Activated effector memory CD4-positive, alpha-beta T cell treated with anti-CD3 and anti-CD28 coated beads, Interleukin-2, amount 50 U/mL, for 16 hours (primary cell): Measurements from ENCODE around the gene MAGED1.

Source experiments
- DNase-seq: peaks from one replicate; pipeline ENCODE4 v3.0.0-alpha.2; 2020

MAGED1 gene

GRCh38 chrX:51892921-51893745, at the start of gene MAGED1:
Gene MAGED1 (plus strand): TSS chrX:51893623. CDS start chrX:51894305, 682 bp downstream.
- peak; percentile 88 for DNase-seq

- DNase-seq, result no peak
Observed at GRCh38 chrX:51847463-51847862, 46.0 kb upstream of the MAGED1 start.

GRCh38 chrX:51851507-51852085, 41.8 kb upstream of the MAGED1 start:
- DNase-seq, result no peak

GRCh38 chrX:51852096-51852495, 41.3 kb upstream of the MAGED1 start:
- DNase-seq, result no peak

GRCh38 chrX:51852621-51853020, 40.8 kb upstream of the MAGED1 start:
- DNase-seq, result no peak

- no peak for DNase-seq
Observed at GRCh38 chrX:51853251-51853650, 40.2 kb upstream of the MAGED1 start.

- no peak for DNase-seq
Observed at GRCh38 chrX:51855698-51856097, 37.7 kb upstream of the MAGED1 start.

GRCh38 chrX:51857159-51857733, 36.2 kb upstream of the MAGED1 start:
- no peak for DNase-seq

- DNase-seq, result no peak
Observed at GRCh38 chrX:51860679-51861078, 32.7 kb upstream of the MAGED1 start.

GRCh38 chrX:51862920-51863319, 30.5 kb upstream of the MAGED1 start:
- DNase-seq, result no peak

- DNase-seq, result no peak
Observed at GRCh38 chrX:51866210-51866609, 27.2 kb upstream of the MAGED1 start.

- no peak for DNase-seq
Observed at GRCh38 chrX:51867626-51868025, 25.8 kb upstream of the MAGED1 start.

GRCh38 chrX:51870354-51870753, 23.1 kb upstream of the MAGED1 start:
- no peak for DNase-seq

GRCh38 chrX:51874123-51874522, 19.3 kb upstream of the MAGED1 start:
- no peak for DNase-seq

GRCh38 chrX:51876441-51876840, 17.0 kb upstream of the MAGED1 start:
- no peak for DNase-seq

GRCh38 chrX:51878056-51878455, 15.4 kb upstream of the MAGED1 start:
- no peak for DNase-seq

- DNase-seq, result no peak
Observed at GRCh38 chrX:51889851-51890250, 3.6 kb upstream of the MAGED1 start.

- DNase-seq, result no peak
Observed at GRCh38 chrX:51891245-51891644, 2.2 kb upstream of the MAGED1 start.

- DNase-seq, result no peak
Observed at GRCh38 chrX:51891821-51892551, 1.4 kb upstream of the MAGED1 start.

- no peak for DNase-seq
Observed at GRCh38 chrX:51893931-51894696, 691 bp downstream of the MAGED1 start.

- no peak for DNase-seq
Observed at GRCh38 chrX:51894697-51895336, 1.4 kb downstream of the MAGED1 start.

GRCh38 chrX:51896626-51897025, 3.2 kb downstream of the MAGED1 start:
- no peak for DNase-seq
